ENCODE measurements around the gene STK32A.

GRCh38 chr5:147344861-147345260 is 110.0 kb downstream of the STK32A start:
- no peak for TF ChIP-seq CTCF (IDR thresholded peaks at IDR 0.05)
- no peak for TF ChIP-seq POLR2A (IDR thresholded peaks at IDR 0.05)

Measured in uterus (tissue), 2 donors.